NB4 (cell line): ENCODE measurements around the gene C1QTNF6.
A peak's percentile ranks its signal among the peaks of the same experiment; 100 is the strongest.

Experiments
- DNase-seq: peaks from one replicate; pipeline ENCODE4 v3.0.0; 2010; ENCODE audit warnings: low read depth
- H3K4me3 ChIP-seq: one replicate; pipeline ENCODE4 v1.5.1; 2011; ENCODE audit warnings: mild to moderate bottlenecking, low read depth, low read length, moderate library complexity
- CTCF ChIP-seq: IDR thresholded peaks from one replicate; pipeline ENCODE4 v1.5.1; 2012; ENCODE audit warnings: low read depth, low read length
- MAX ChIP-seq: IDR thresholded peaks from 2 replicates; pipeline ENCODE4 v1.6.1; 2011; ENCODE audit warnings: low read depth, low read length
- MYC ChIP-seq: IDR thresholded peaks from 2 replicates; pipeline ENCODE4 v1.6.1; 2011; ENCODE audit warnings: low read depth, low read length
- POLR2A ChIP-seq: IDR thresholded peaks from 2 replicates; pipeline ENCODE4 v1.6.1; 2011; ENCODE audit warnings: mild to moderate bottlenecking; ENCODE audit not compliant: insufficient read length; ENCODE audit errors: extremely low read depth

C1QTNF6 gene

DNA sequence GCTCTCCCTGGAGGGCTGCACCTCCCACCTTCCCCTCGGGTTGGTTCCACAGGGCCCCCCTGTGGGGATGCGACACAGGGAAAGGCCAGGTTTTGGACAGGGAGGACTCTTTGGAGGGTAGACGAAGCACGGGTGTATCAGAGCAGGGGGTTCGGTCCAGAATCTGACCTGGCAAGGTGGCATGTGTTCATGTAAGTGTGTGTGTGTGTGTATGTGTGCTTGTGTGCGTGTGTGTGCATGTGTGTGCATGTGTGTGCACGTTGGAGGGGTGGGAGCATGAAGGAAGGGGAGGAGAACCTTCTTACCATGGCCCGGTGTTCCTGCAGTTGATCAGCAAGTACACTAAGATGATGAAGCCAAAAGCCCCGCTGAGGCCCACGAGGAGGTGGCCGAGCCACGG lies 53.0 kb downstream of the C1QTNF6 start:
- TF ChIP-seq POLR2A (no peak), MYC (no peak), CTCF (no peak), MAX (no peak)
- DNase-seq: no peak
- H3K4me3 ChIP-seq: no peak overlapping the region

DNA sequence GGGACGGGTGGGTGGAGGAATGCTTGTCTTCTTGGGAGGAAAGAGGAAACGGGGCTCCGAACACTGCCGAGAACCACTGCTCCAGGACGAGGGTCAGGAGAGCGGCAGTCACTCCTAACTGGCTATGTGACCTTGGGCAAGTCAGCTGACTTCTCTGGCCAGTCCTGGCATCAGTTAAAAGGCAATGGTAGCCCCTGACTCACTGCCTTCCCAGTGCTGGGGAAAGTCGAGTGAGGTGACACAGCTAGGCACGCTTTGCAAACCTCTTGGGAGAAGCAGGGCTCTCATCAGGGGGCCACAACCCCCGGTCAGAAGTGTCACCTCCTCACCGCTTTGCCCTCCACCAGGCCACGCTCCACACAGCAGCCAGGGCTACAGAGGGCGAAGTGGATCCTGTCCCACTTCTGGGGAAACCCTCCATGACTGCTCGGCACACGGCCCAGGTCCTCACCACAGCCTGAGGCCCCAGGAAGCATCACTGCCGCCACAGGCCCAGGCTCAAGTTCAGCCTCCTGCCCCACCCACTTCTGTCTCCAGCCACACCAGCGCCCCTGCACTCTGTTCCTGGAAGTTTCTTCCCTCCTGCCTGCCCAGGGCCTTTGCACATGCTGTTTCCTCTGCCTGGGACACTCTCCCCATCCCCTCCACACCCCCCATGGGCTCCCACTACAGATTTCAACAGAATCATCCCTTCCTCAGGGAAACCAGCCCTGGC lies 54.6 kb downstream of the C1QTNF6 start:
- TF ChIP-seq MAX (no peak), CTCF (no peak), POLR2A (no peak), MYC (no peak)

DNA sequence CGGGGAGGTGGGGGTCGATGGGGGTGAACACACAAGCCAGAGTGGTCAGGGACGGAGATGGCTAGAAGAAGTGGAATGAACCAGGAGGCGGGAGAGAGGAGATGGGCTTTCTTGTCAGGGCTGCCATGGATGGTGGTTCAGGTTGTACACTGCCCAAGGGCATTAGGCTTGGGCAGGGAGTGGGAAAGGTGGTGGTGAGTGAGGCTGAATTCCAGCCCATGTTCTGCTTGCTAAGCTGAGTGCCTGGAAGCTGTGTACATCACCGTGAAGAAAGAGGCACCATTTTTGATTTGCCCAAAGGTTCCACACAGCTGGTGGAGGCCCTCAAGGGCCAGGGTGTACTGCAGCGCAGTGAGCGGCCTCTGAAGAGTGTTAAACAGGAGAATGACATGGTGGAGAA lies 55.3 kb downstream of the C1QTNF6 start:
- no peak for TF ChIP-seq POLR2A
- no peak for TF ChIP-seq CTCF
- TF ChIP-seq MYC: no peak
- TF ChIP-seq MAX: no peak
- DNase-seq: no peak
- no peak overlapping the region for H3K4me3 ChIP-seq

More for the DNA sequence above, 54.6 kb downstream of the C1QTNF6 start:
- no peak overlapping the region for H3K4me3 ChIP-seq
- DNase-seq: peak; percentile 48
